ENCODE results near the gene AQP7. TPM values are rescaled to one million over a fixed set of nuclear protein-coding genes. Genes with fewer than 3 reads are reported as not detected.
"Not testable (repeated sequence)": the region's sequence is repeated elsewhere in the genome, so short reads cannot be mapped to it uniquely, and the experiment has no call there.

The AQP7 gene
- total and polyA plus RNA-seq, 10 donors: 0.26 to 3.2 (median 1.7) TPM

DNA sequence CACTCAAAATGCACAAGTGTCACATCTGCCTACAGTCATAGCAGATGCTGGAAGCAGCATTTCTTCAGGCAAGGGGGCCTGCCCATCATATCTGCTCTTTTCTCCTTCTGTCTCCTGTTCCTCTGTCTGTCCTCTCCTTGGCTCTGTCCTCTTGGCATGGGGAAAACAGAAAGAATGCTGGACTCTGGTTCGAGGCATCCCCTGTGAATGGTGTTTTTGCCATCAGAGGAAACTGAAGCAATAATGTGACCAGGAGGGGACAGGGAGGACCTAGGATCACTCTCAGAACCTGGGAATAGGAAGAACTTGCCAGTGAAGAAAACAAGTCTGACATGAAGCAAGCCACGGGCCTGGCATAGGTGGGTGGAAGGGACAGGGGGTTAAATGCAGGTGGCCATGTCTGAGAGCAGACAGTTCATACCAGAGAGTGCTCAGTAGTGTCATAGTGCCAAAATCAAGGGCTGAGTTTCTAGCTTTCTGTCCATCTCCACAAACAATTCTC, 35.3 kb downstream of the AQP7 start:
- H3K4me1 ChIP-seq: no peaks in the 10 kb centered on the region
- intact Hi-C loops (cut with DNase I; ENCODE audit: low total_unique reads): no loop called here
- H3K27ac ChIP-seq: no peak overlapping the region
- DNase-seq: no peak
- WGBS, 5 donors: 78 to 95% (median 93%) methylated on average over 2 of the region's 2 CpGs
- H3K9me3 ChIP-seq: no peaks in the 10 kb centered on the region
- TF ChIP-seq POLR2A (IDR thresholded peaks at IDR 0.05): no peak
- no peak for TF ChIP-seq POLR2AphosphoS5 (IDR thresholded peaks at IDR 0.05)
- TF ChIP-seq, protein P1, sequence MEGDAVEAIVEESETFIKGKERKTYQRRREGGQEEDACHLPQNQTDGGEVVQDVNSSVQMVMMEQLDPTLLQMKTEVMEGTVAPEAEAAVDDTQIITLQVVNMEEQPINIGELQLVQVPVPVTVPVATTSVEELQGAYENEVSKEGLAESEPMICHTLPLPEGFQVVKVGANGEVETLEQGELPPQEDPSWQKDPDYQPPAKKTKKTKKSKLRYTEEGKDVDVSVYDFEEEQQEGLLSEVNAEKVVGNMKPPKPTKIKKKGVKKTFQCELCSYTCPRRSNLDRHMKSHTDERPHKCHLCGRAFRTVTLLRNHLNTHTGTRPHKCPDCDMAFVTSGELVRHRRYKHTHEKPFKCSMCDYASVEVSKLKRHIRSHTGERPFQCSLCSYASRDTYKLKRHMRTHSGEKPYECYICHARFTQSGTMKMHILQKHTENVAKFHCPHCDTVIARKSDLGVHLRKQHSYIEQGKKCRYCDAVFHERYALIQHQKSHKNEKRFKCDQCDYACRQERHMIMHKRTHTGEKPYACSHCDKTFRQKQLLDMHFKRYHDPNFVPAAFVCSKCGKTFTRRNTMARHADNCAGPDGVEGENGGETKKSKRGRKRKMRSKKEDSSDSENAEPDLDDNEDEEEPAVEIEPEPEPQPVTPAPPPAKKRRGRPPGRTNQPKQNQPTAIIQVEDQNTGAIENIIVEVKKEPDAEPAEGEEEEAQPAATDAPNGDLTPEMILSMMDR (IDR thresholded peaks at IDR 0.05 in 8 of 11, conservative IDR thresholded peaks at IDR 0.05 in 3 of 11): no peak
- H3K36me3 ChIP-seq: peaks cover 9 to 100% (median 76%) of the 10 kb centered on the region in 6 donors
- no peaks in the 10 kb centered on the region for H3K27me3 ChIP-seq (replicated peaks in 1 of 7)
- H3K4me3 ChIP-seq: no peak overlapping the region

DNA sequence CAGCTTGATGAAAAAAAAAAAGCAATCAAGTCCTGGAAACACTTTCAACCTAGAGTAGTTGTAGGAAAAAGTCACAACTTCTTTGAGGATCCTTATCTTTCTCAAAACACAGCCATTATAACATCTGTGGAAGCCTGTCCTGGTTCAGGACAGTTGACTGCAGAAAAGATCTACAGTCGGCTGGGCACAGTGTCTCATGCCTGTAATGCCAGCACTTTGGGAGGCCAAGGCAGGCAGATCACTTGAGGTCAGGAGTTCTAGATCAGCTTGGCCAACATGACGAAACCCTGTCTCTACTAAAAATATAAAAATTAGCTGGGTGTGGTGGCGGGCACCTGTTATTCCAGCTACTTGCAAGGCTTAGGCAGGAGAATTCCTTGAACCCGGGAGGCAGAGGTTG, 37.6 kb downstream of the AQP7 start:
- H3K9me3 ChIP-seq; DNase-seq; intact Hi-C loops (cut with DNase I; ENCODE audit: low total_unique reads); H3K27me3 ChIP-seq (replicated peaks in 1 of 7); H3K4me1 ChIP-seq; H3K27ac ChIP-seq; H3K4me3 ChIP-seq: not testable (repeated sequence)
- H3K36me3 ChIP-seq: peaks cover 9 to 100% (median 55%) of the 10 kb centered on the region in 6 donors
- WGBS, 5 donors: 88 to 97% (median 94%) methylated on average over 4 of the region's 4 CpGs

DNA sequence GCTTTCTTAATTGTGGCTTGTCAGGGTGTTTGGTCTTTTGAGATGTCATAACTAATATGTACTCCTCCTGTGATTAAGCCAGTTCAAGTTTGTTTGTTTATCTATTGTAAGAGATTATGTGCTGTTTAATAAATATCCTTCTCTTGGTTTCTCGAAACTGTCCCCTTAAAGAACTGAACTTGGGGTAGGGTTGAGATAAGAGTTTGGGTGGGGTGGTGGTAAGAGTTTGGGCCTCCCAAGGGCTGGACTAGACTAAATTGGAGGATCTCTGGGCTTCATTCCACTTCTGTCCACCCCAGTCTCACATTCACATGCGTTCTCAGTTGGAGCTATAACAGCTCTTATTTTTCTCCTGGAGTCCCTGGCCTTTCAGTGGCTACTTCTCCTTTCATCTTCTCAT, 38.2 kb downstream of the AQP7 start:
- no peak overlapping the region for H3K27ac ChIP-seq
- H3K36me3 ChIP-seq: peaks cover 9 to 100% (median 52%) of the 10 kb centered on the region in 6 donors
- TF ChIP-seq POLR2AphosphoS5 (IDR thresholded peaks at IDR 0.05) (no peak), POLR2A (IDR thresholded peaks at IDR 0.05) (no peak)
- TF ChIP-seq, protein P1 (IDR thresholded peaks at IDR 0.05 in 8 of 11, conservative IDR thresholded peaks at IDR 0.05 in 3 of 11): no peak
- DNase-seq: no peak
- no peak overlapping the region for H3K4me3 ChIP-seq
- intact Hi-C loops (cut with DNase I; ENCODE audit: low total_unique reads): no loop called here
- no peaks in the 10 kb centered on the region for H3K27me3 ChIP-seq (replicated peaks in 1 of 7)
- H3K9me3 ChIP-seq: no peaks in the 10 kb centered on the region
- H3K4me1 ChIP-seq: no peaks in the 10 kb centered on the region
- 95 to 100% (median 97%) methylated on average over 2 of the region's 2 CpGs for WGBS, 5 donors

DNA sequence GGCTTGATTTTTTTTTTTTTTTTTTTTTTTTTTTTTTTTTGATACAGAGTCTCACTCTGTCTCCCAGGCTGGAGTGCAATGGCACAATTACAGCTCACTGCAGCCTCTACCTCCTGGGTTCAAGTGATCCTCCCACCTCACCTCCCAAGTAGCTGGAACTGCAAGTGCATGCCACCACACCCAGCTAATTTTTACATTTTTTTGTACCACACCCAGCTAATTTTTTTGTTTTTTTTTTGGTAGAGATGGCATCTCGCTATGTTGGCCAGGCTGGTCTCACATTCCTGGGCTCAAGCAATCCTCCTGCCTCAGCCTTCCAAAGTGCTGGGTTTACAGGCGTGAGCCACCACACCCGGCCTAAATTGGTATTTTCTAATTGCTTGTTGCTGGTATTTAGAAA, 43.7 kb downstream of the AQP7 start:
- peaks cover 0 to 14% (median 0%) of the 10 kb centered on the region in 6 donors for H3K4me1 ChIP-seq
- H3K27ac ChIP-seq; H3K4me3 ChIP-seq; intact Hi-C loops (cut with DNase I; ENCODE audit: low total_unique reads); H3K27me3 ChIP-seq (replicated peaks in 1 of 7); DNase-seq; H3K9me3 ChIP-seq: not testable (repeated sequence)
- WGBS, 5 donors: 95 to 100% (median 99%) methylated on average over 3 of the region's 3 CpGs
- H3K36me3 ChIP-seq: peaks cover 0 to 100% (median 18%) of the 10 kb centered on the region in 6 donors

DNA sequence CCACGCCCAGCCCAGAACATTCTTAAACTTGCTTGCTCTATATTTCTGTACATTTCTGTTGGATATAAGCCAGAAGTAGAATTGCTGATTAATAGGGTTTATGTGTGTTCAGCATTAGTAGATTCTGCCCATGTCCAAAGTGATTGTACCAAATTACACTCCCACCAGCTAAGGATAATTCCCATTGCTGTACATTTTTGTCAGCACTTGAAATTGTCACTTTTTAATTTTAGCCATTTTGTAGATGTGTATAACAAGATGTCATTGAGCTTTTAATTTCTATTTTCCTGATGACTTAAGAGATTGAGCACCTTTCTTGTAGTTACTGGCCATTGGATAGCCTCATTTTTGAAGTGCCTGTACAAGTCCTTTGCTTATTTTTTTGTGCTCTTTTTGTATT, 46.4 kb downstream of the AQP7 start:
- Histone ChIP-seq H3K9me3 (no peaks in the 10 kb centered on the region), H3K27ac (no peak overlapping the region), H3K4me3 (no peak overlapping the region), H3K4me1 (peaks cover 0 to 14% (median 0%) of the 10 kb centered on the region in 6 donors), H3K27me3 (replicated peaks in 1 of 7) (no peaks in the 10 kb centered on the region), H3K36me3 (peaks cover 0 to 100% (median 24%) of the 10 kb centered on the region in 6 donors)
- WGBS, 5 donors: 89 to 100% (median 96%) methylated on average over 1 of the region's 1 CpG
- intact Hi-C loops (cut with DNase I; ENCODE audit: low total_unique reads): no loop called here
- no peak for DNase-seq
- no peak for TF ChIP-seq POLR2AphosphoS5 (IDR thresholded peaks at IDR 0.05)
- TF ChIP-seq, protein P1 (IDR thresholded peaks at IDR 0.05 in 8 of 11, conservative IDR thresholded peaks at IDR 0.05 in 3 of 11): no peak
- no peak for TF ChIP-seq POLR2A (IDR thresholded peaks at IDR 0.05)
